Measurements from ENCODE around the gene HNF4A. TPM values are rescaled to one million over a fixed set of nuclear protein-coding genes. Genes with fewer than 3 reads are reported as not detected.

Gene HNF4A
- polyA plus RNA-seq, 1 of the 3 experiments (the other 2 are of a cell fraction) = not detected

DNA sequence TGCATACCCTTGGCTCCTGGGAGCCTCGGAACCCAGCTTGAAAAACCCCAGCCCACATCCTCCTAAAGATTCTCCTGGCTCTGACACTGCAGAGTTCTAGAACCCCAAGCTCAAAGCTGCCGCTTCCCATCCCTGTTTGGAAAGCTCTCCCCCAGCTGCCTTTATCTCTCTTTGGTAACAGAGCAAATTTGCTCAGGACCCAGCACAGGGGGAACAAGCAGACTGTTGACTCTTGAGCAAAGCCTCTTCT is 38.9 kb downstream of the HNF4A start:
- WGBS (ENCODE audit: low lambda C conversion rate) = 76% methylated on average over 2 of the region's 2 CpGs
- POLR2A ChIA-PET = no interaction called here
- CTCF ChIA-PET = interaction anchor here (1.3 to 2.6 kb wide), 4 partner anchors 10 to 215 kb away, joined by 3 to 9 read pairs (median 6); no protein-coding TSS in a partner anchor

More for the DNA sequence above, 38.9 kb downstream of the HNF4A start:
- H3K27ac ChIP-seq (ENCODE audit: low read depth in 2 of 2, low read length in 1 of 2) = no peak overlapping the region
- DNase-seq = no peak
- no peak overlapping the region for H3K9ac ChIP-seq
- no peaks in the 10 kb centered on the region for H3K9me2 ChIP-seq
- no peaks in the 10 kb centered on the region for H3K4me1 ChIP-seq (ENCODE audit: control insufficient read depth in 1 of 2, insufficient read depth in 2 of 2, low read depth in 1 of 2, low read length in 1 of 2)
- H3K9me3 ChIP-seq = no peaks in the 10 kb centered on the region
- H3K79me2 ChIP-seq (ENCODE audit: insufficient read depth) = no peaks in the 10 kb centered on the region
- no peak overlapping the region for H3K4me3 ChIP-seq (ENCODE audit: low read depth in 2 of 2, low read length in 1 of 2)
- H3K36me3 ChIP-seq (replicated peaks in 1 of 2; ENCODE audit: control insufficient read depth in 1 of 2, insufficient read depth in 2 of 2, low read length in 1 of 2) = no peaks in the 10 kb centered on the region
- no peaks in the 10 kb centered on the region for H4K20me1 ChIP-seq (ENCODE audit: insufficient read depth)
- no peak overlapping the region for H3K4me2 ChIP-seq
- H3K27me3 ChIP-seq (ENCODE audit: insufficient read depth) = peaks cover 11% of the 10 kb centered on the region; the same call in 1 of the 2 replicates
- no peaks in the 10 kb centered on the region for H3F3A ChIP-seq (replicated peaks; ENCODE audit: insufficient read depth)
- no peak for TF ChIP-seq FOXM1 (IDR thresholded peaks at IDR 0.05; ENCODE audit: low read depth)
- TF ChIP-seq MAX (IDR thresholded peaks at IDR 0.05; ENCODE audit: low read depth) = no peak
- no peak for TF ChIP-seq NFIC (IDR thresholded peaks at IDR 0.05; ENCODE audit: borderline replicate concordance)
- TF ChIP-seq, protein P1, sequence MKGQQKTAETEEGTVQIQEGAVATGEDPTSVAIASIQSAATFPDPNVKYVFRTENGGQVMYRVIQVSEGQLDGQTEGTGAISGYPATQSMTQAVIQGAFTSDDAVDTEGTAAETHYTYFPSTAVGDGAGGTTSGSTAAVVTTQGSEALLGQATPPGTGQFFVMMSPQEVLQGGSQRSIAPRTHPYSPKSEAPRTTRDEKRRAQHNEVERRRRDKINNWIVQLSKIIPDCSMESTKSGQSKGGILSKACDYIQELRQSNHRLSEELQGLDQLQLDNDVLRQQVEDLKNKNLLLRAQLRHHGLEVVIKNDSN (IDR thresholded peaks at IDR 0.05; ENCODE audit: borderline replicate concordance, low read depth) = no peak
- no peak for TF ChIP-seq MXI1 (IDR thresholded peaks at IDR 0.05; ENCODE audit: low read depth, low read length)
- TF ChIP-seq NRF1 (IDR thresholded peaks at IDR 0.05; ENCODE audit: low read depth, low read length) = no peak
- TF ChIP-seq CHD2 (IDR thresholded peaks at IDR 0.05; ENCODE audit: low read length, partially characterized antibody) = no peak
- TF ChIP-seq, protein P2, sequence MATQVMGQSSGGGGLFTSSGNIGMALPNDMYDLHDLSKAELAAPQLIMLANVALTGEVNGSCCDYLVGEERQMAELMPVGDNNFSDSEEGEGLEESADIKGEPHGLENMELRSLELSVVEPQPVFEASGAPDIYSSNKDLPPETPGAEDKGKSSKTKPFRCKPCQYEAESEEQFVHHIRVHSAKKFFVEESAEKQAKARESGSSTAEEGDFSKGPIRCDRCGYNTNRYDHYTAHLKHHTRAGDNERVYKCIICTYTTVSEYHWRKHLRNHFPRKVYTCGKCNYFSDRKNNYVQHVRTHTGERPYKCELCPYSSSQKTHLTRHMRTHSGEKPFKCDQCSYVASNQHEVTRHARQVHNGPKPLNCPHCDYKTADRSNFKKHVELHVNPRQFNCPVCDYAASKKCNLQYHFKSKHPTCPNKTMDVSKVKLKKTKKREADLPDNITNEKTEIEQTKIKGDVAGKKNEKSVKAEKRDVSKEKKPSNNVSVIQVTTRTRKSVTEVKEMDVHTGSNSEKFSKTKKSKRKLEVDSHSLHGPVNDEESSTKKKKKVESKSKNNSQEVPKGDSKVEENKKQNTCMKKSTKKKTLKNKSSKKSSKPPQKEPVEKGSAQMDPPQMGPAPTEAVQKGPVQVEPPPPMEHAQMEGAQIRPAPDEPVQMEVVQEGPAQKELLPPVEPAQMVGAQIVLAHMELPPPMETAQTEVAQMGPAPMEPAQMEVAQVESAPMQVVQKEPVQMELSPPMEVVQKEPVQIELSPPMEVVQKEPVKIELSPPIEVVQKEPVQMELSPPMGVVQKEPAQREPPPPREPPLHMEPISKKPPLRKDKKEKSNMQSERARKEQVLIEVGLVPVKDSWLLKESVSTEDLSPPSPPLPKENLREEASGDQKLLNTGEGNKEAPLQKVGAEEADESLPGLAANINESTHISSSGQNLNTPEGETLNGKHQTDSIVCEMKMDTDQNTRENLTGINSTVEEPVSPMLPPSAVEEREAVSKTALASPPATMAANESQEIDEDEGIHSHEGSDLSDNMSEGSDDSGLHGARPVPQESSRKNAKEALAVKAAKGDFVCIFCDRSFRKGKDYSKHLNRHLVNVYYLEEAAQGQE (IDR thresholded peaks at IDR 0.05; ENCODE audit: low read depth, low read length) = no peak
- TF ChIP-seq RCOR1 (IDR thresholded peaks at IDR 0.05; ENCODE audit: low read length) = no peak
- TF ChIP-seq GABPA (IDR thresholded peaks at IDR 0.05; ENCODE audit: low read depth) = no peak
- TF ChIP-seq EP300 (IDR thresholded peaks at IDR 0.05; ENCODE audit: borderline replicate concordance in 1 of 2, low read depth in 1 of 2, low read length in 1 of 2) = no peak
- no peak for TF ChIP-seq GATA2 (CRISPR knock-in tag; IDR thresholded peaks at IDR 0.05)
- no peak for TF ChIP-seq EZH2phosphoT487 (IDR thresholded peaks at IDR 0.05; ENCODE audit: borderline replicate concordance, low read depth)
- TF ChIP-seq FOSL2 (IDR thresholded peaks at IDR 0.05; ENCODE audit: borderline replicate concordance, low read depth) = no peak
- no peak for TF ChIP-seq FOXJ3 (CRISPR knock-in tag; IDR thresholded peaks at IDR 0.05)
- TF ChIP-seq, protein P3, sequence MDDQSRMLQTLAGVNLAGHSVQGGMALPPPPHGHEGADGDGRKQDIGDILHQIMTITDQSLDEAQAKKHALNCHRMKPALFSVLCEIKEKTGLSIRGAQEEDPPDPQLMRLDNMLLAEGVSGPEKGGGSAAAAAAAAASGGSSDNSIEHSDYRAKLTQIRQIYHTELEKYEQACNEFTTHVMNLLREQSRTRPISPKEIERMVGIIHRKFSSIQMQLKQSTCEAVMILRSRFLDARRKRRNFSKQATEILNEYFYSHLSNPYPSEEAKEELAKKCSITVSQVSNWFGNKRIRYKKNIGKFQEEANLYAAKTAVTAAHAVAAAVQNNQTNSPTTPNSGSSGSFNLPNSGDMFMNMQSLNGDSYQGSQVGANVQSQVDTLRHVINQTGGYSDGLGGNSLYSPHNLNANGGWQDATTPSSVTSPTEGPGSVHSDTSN (IDR thresholded peaks at IDR 0.05) = no peak
- TF ChIP-seq RXRA (IDR thresholded peaks at IDR 0.05; ENCODE audit: borderline replicate concordance, low read depth) = no peak
- TF ChIP-seq ELF1 (IDR thresholded peaks at IDR 0.05) = no peak
- TF ChIP-seq YY1 (IDR thresholded peaks at IDR 0.05; ENCODE audit: low read depth) = no peak
- H2AFZ ChIP-seq (ENCODE audit: low read depth) = no peak overlapping the region
